ENCODE data around the gene HK1. TPM values are rescaled to one million over a fixed set of nuclear protein-coding genes. Genes with fewer than 3 reads are reported as not detected.
A peak's percentile ranks its signal among the peaks of the same experiment; 100 is the strongest.

HK1 gene
- total RNA-seq, 1 experiment from 2014 or later = 219 TPM

GRCh38 chr10:69392481-69393000 is 114.2 kb downstream of the HK1 start:
- peak; percentile 88 for ATAC-seq
- H3K36me3 Mint-ChIP-seq = peaks cover 61% of the 10 kb centered on the region
- H3K27ac Mint-ChIP-seq = peak overlapping the region; percentile 78
- H3K9me3 Mint-ChIP-seq = peaks cover 4% of the 10 kb centered on the region; the same call in 1 of the 2 replicates
- ChIA-PET POLR2A (interaction anchor here (0.5 to 1.4 kb wide), 5 partner anchors 16 to 166 kb away, joined by 3 to 4 read pairs (median 4); no protein-coding TSS in a partner anchor), CTCF (interaction anchor here (0.6 to 2.0 kb wide), 29 partner anchors 10 to 292 kb away, joined by 3 to 36 read pairs (median 4); partner anchors contain the start of gene TSPAN15)
- no peak overlapping the region for H3K4me3 Mint-ChIP-seq
- no peaks in the 10 kb centered on the region for H3K27me3 Mint-ChIP-seq (ENCODE audit: low read depth)
- peak; percentile 92 for DNase-seq (ENCODE audit: low spot score)
- peaks cover 42% of the 10 kb centered on the region for H3K4me1 Mint-ChIP-seq
- no peak for TF ChIP-seq ARID4B (CRISPR knock-in tag; IDR thresholded peaks at IDR 0.05; ENCODE audit: borderline replicate concordance)
- TF ChIP-seq FOXJ3 (CRISPR knock-in tag; IDR thresholded peaks at IDR 0.05; ENCODE audit: borderline replicate concordance) = no peak
- no peak for TF ChIP-seq ATF3 (CRISPR knock-in tag; conservative IDR thresholded peaks at IDR 0.05)
- no peak for TF ChIP-seq E2F4 (CRISPR knock-in tag; IDR thresholded peaks at IDR 0.05; ENCODE audit: borderline replicate concordance, low read depth)
- TF ChIP-seq EMX1 (CRISPR knock-in tag; IDR thresholded peaks at IDR 0.05) = no peak
- TF ChIP-seq STAT6 (CRISPR knock-in tag; conservative IDR thresholded peaks at IDR 0.05; ENCODE audit: low read depth) = no peak
- TF ChIP-seq ATF1 (CRISPR knock-in tag; IDR thresholded peaks at IDR 0.05) = no peak
- no peak for TF ChIP-seq IRF2 (CRISPR knock-in tag; IDR thresholded peaks at IDR 0.05; ENCODE audit: borderline replicate concordance, low read depth)
- TF ChIP-seq SP1 (CRISPR knock-in tag; conservative IDR thresholded peaks at IDR 0.05) = peak; percentile 70
- no peak for TF ChIP-seq ETV6 (CRISPR knock-in tag; IDR thresholded peaks at IDR 0.05)
- no peak for TF ChIP-seq E2F1 (CRISPR knock-in tag; IDR thresholded peaks at IDR 0.05)
- no peak for TF ChIP-seq CREB1 (CRISPR knock-in tag; IDR thresholded peaks at IDR 0.05)
- no peak for TF ChIP-seq E2F5 (CRISPR knock-in tag; IDR thresholded peaks at IDR 0.05)
- TF ChIP-seq ERG (CRISPR knock-in tag; IDR thresholded peaks at IDR 0.05) = no peak
- no peak for TF ChIP-seq MXD4 (CRISPR knock-in tag; IDR thresholded peaks at IDR 0.05; ENCODE audit: borderline replicate concordance)
- TF ChIP-seq ZNF425 (CRISPR knock-in tag; conservative IDR thresholded peaks at IDR 0.05) = no peak
- no peak for TF ChIP-seq ATF2 (CRISPR knock-in tag; IDR thresholded peaks at IDR 0.05; ENCODE audit: borderline replicate concordance, low read depth)
- TF ChIP-seq ZNF423 (CRISPR knock-in tag; IDR thresholded peaks at IDR 0.05) = no peak; the same call in 1 of the 2 replicates
- no peak for TF ChIP-seq ZNF416 (CRISPR knock-in tag; IDR thresholded peaks at IDR 0.05)
- TF ChIP-seq HMGA2 (CRISPR knock-in tag; IDR thresholded peaks at IDR 0.05) = no peak
